GM19324 (cell line): ENCODE measurements around the gene MORN1.
"Not testable (repeated sequence)": the region's sequence is repeated elsewhere in the genome, so short reads cannot be mapped to it uniquely, and the experiment has no call there.

Source experiments
- ATAC-seq: cut with Tn5 transposase; IDR thresholded peaks from one replicate; pipeline ENCODE4 v1.9.1; 2021; ENCODE audit warnings: mild to moderate bottlenecking, moderate library complexity; ENCODE audit not compliant: unreplicated experiment, low FRiP score

MORN1 gene

GRCh38 chr1:2297246-2298011 lies 93.9 kb downstream of the MORN1 start:
- ATAC-seq: no peak

DNA sequence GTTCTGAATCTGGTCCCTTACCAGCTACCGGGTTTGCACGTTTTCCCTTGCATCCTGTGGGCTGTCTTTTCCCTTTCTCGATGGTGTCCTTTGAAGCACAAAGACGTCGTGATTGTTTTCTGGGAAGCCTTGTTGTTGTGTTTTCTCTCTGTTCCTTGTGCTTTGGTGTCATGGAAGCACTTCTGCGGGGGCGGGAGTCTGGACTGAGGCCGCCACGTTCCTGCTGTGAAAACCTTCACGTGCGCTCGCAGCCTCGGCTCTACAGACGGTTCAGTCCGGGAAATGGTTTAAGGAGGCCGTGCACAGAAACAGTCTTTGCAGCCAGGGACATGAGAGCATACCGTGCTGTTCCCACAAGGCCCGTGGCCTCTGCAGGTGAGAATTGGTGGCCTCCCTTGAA lies 94.7 kb downstream of the MORN1 start:
- no peak for ATAC-seq

GRCh38 chr1:2296211-2296610 lies 95.1 kb downstream of the MORN1 start:
- not testable (repeated sequence) for ATAC-seq

GRCh38 chr1:2295526-2295925 lies 95.8 kb downstream of the MORN1 start:
- no peak for ATAC-seq

DNA sequence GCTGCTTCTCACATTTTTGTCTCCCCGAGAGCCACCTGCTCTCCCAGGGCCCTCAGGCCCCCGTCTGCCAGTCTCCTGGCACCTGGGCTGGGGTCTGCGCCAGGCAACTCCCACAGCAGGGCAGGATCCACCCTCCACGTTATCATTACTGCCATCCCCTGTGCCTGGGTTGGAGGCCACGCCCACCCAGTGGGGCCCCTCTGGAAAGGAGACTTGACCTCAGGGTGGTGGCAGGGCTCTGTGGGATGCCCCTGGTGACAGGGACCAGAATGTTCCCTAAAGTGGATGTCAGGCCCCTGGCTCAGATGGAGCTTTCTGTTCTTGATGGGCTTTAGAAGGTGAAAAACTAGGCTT lies 96.7 kb downstream of the MORN1 start:
- ATAC-seq: no peak

DNA sequence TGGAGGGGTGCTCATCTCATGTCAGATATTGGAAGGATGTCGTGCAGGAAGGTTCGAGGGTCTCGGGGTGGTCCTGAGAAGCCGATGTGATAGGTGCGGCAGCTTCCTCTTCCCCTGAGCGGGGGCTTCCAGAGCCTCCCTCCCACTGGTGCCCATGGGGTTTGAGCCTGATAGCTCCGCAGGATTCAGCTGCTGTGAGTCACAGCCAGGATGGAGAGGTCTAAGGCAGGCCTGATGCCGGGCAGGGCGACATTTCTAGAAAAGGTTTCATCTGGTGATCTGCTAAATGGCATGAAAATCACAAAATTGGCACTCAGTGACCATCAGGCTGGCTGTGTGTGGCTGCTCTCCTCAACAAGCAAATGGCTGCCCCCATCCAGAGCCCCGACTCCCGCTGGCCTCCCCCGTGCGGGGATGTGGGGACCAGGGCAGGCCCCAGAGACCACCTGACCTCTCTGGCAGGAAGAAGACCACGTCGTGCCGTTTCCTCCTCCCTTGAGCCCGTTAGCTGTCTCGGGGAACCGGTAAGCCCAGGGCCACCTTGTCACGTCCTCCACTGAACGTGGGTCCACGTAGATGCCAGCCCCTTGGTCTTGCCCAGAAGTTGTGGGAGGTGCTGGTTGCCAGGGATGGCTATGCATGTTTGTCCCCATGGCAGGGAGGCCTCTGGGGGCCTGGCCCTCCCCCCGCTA lies 97.2 kb downstream of the MORN1 start:
- no peak for ATAC-seq

- ATAC-seq: no peak
Observed at GRCh38 chr1:2292725-2293450, 98.5 kb downstream of the MORN1 start.

DNA sequence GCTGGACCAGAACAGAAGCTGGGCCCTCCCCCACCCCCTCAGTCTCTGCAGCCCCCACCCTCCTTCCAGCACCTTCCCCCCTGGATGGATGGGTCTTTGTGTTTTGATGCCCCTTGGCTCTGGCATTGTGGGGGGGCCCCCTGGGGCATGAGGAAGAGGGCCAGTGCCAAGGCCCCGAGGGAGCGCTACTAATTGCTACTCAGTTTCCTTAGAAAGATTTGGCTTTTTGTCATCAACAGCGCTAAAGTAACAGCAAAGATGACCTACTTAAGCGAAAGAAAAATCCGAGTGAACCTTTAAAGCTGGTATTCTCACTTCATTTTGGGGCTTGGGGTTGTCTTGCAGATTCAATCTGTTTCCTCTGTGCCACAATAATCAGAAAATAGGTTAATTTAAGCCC lies 99.8 kb downstream of the MORN1 start:
- ATAC-seq: no peak

- peak; percentile 56 for ATAC-seq
Observed at GRCh38 chr1:2290595-2291510, 100.5 kb downstream of the MORN1 start.

DNA sequence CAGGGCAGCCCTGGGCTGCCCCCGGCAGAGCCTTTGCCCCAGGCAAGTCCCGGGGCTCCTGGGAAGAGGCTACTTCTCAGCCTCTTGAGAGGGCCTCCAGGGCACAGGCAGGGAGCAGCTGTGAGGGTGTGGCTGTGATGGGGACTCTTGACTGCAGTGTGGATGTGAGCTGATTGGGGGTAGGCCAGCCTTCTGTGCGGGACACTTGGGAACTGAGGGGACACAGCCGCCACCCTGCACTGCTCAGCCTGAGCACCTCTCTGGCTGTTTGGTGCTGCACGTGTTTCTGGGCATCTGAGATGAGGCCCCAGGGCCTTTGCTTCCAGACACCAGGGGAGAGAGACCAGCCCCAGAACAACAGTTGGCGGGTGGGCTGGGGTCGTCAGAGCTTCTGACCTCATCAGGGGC lies 101.2 kb downstream of the MORN1 start:
- ATAC-seq: peak; percentile 9

- ATAC-seq: no peak
Observed at GRCh38 chr1:2289607-2290006, 101.7 kb downstream of the MORN1 start.

GRCh38 chr1:2288816-2289536 lies 102.4 kb downstream of the MORN1 start:
- no peak for ATAC-seq

DNA sequence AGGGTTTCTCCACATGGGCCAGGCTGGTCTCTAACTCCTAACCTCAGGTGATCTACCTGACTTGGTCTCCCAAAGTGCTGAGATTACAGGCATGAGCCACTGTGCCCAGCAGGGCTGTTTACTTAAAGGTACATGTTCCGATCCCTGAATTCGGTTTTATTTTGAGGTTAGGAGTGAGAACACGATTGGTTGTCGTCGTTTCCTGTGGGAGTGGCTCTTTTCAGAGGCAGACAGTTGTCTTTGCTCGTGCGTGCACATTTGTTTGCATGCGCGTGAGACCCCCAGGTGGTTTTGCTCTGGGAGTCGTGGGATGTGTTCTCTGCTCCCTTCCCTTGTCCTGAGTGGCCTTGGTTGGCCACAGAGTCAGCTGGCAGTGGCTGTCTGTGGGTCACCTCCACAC lies 103.0 kb downstream of the MORN1 start:
- no peak for ATAC-seq

GRCh38 chr1:2287649-2288048 lies 103.7 kb downstream of the MORN1 start:
- ATAC-seq: no peak

- no peak for ATAC-seq
Observed at GRCh38 chr1:2286923-2287322, 104.4 kb downstream of the MORN1 start.

- ATAC-seq: no peak
Observed at GRCh38 chr1:2284932-2285331, 106.4 kb downstream of the MORN1 start.

- no peak for ATAC-seq
Observed at GRCh38 chr1:2283991-2284895, 107.1 kb downstream of the MORN1 start.

GRCh38 chr1:2283371-2283990 lies 107.9 kb downstream of the MORN1 start:
- ATAC-seq: no peak
